H9 (cell line): ENCODE data around the gene PPP2R5E. TPM values are rescaled to one million over a fixed set of nuclear protein-coding genes. Genes with fewer than 3 reads are reported as not detected.
A peak's percentile ranks its signal among the peaks of the same experiment; 100 is the strongest.

Source experiments
- DNase-seq: peaks from one replicate; pipeline ENCODE4 v3.0.0-alpha.2; 2017
- H2AFZ ChIP-seq: one replicate; pipeline ENCODE4 v1.6.1; 2013; ENCODE audit warnings: mild to moderate bottlenecking, low read length, control low read depth, moderate library complexity
- H2AK5ac ChIP-seq: 2 replicates; pipeline ENCODE4 v1.6.1; 2013; ENCODE audit warnings: low read length, control low read depth, mixed read lengths; ENCODE audit not compliant: insufficient read length
- H2BK120ac ChIP-seq: one replicate; pipeline ENCODE4 v1.6.1; 2013; ENCODE audit warnings: low read depth, mild to moderate bottlenecking, low read length, control low read depth, inconsistent platforms; ENCODE audit not compliant: poor library complexity, severe bottlenecking
- H2BK12ac ChIP-seq: 2 replicates; pipeline ENCODE4 v1.6.1; 2013; ENCODE audit warnings: low read length, control low read depth, mixed read lengths, low read depth; ENCODE audit not compliant: insufficient read length
- H2BK15ac ChIP-seq: 2 replicates; pipeline ENCODE4 v1.6.1; 2013; ENCODE audit warnings: low read depth, low read length, control low read depth
- H2BK20ac ChIP-seq: one replicate; pipeline ENCODE4 v1.6.1; 2013; ENCODE audit warnings: low read depth, mild to moderate bottlenecking, low read length, control low read depth, inconsistent platforms; ENCODE audit not compliant: poor library complexity, severe bottlenecking
- H2BK5ac ChIP-seq: 2 replicates; pipeline ENCODE4 v1.6.1; 2013; ENCODE audit warnings: low read length, control low read depth, mixed read lengths; ENCODE audit not compliant: insufficient read length
- H3K14ac ChIP-seq: 2 replicates; pipeline ENCODE4 v1.6.1; 2013; ENCODE audit warnings: low read length, control low read depth; ENCODE audit not compliant: insufficient read depth
- H3K18ac ChIP-seq: 2 replicates; pipeline ENCODE4 v1.6.1; 2013; ENCODE audit warnings: low read depth, mild to moderate bottlenecking, mixed read lengths, low read length, control low read depth; ENCODE audit not compliant: insufficient read length
- H3K23ac ChIP-seq: 2 replicates; pipeline ENCODE4 v1.6.1; 2013; ENCODE audit warnings: low read length, control low read depth, mixed read lengths, low read depth; ENCODE audit not compliant: insufficient read length
- H3K23me2 ChIP-seq: 2 replicates; pipeline ENCODE4 v1.6.1; 2013; ENCODE audit warnings: low read depth, mild to moderate bottlenecking, mixed read lengths, low read length, control low read depth; ENCODE audit not compliant: insufficient read length, poor library complexity, severe bottlenecking
- H3K27ac ChIP-seq: 2 replicates; pipeline ENCODE4 v1.5.1; 2013; ENCODE audit warnings: low read length, control low read depth, mixed read lengths, low read depth; ENCODE audit not compliant: insufficient read length
- H3K27me3 ChIP-seq: 2 replicates; pipeline ENCODE4 v1.6.1; 2013; ENCODE audit warnings: low read length, control low read depth, inconsistent platforms; ENCODE audit not compliant: insufficient read depth
- H3K4ac ChIP-seq: 2 replicates; pipeline ENCODE4 v1.6.1; 2013; ENCODE audit warnings: low read depth, mild to moderate bottlenecking, control low read depth, inconsistent platforms, low read length, moderate library complexity
- H3K4me1 ChIP-seq: 2 replicates; pipeline ENCODE4 v1.6.1; 2013; ENCODE audit warnings: low read length, control low read depth, inconsistent platforms; ENCODE audit not compliant: insufficient read depth
- H3K4me2 ChIP-seq: 2 replicates; pipeline ENCODE4 v1.6.1; 2013; ENCODE audit warnings: low read length, control low read depth, mixed read lengths; ENCODE audit not compliant: insufficient read length, insufficient read depth
- H3K56ac ChIP-seq: 2 replicates; pipeline ENCODE4 v1.6.1; 2013; ENCODE audit warnings: low read depth, mild to moderate bottlenecking, mixed read lengths, low read length, control low read depth; ENCODE audit not compliant: insufficient read length
- H3K79me1 ChIP-seq: 2 replicates; pipeline ENCODE4 v1.6.1; 2013; ENCODE audit warnings: low read depth, mild to moderate bottlenecking, moderate library complexity, low read length, control low read depth, inconsistent platforms; ENCODE audit not compliant: insufficient read depth, poor library complexity, severe bottlenecking
- H3K79me2 ChIP-seq: 2 replicates; pipeline ENCODE4 v1.6.1; 2013; ENCODE audit warnings: low read length, control low read depth, inconsistent platforms; ENCODE audit not compliant: insufficient read depth
- H3K9ac ChIP-seq: 2 replicates; pipeline ENCODE4 v1.6.1; 2013; ENCODE audit warnings: low read length, control low read depth, mixed read lengths; ENCODE audit not compliant: insufficient read length; ENCODE audit errors: extremely low read depth
- H3K9me3 ChIP-seq: one replicate; pipeline ENCODE4 v1.6.1; 2013; ENCODE audit warnings: low read depth, low read length, inconsistent platforms; ENCODE audit not compliant: control insufficient read depth
- H3T11ph ChIP-seq: one replicate; pipeline ENCODE4 v1.6.1; 2013; ENCODE audit warnings: mild to moderate bottlenecking, low read length, control low read depth, inconsistent platforms
- H4K20me1 ChIP-seq: one replicate; pipeline ENCODE4 v1.6.1; 2013; ENCODE audit not compliant: control insufficient read depth, insufficient read length, insufficient read depth
- H4K5ac ChIP-seq: 2 replicates; pipeline ENCODE4 v1.6.1; 2013; ENCODE audit warnings: low read depth, mild to moderate bottlenecking, mixed read lengths, low read length, control low read depth; ENCODE audit not compliant: insufficient read length
- H4K8ac ChIP-seq: replicated peaks from 2 replicates; pipeline ENCODE4 v1.6.1; 2013; ENCODE audit warnings: low read length, control low read depth, mixed read lengths, low read depth; ENCODE audit not compliant: insufficient read length
- H4K91ac ChIP-seq: 2 replicates; pipeline ENCODE4 v1.6.1; 2013; ENCODE audit warnings: low read depth, mild to moderate bottlenecking, moderate library complexity, mixed read lengths, low read length, control low read depth; ENCODE audit not compliant: insufficient read length
- H3K27ac Mint-ChIP-seq, 3 experiments: 2 replicates in 2 of 3; 3 replicates in 1 of 3; pipeline ENCODE4 v1.8.0; 2020 to 2021; ENCODE audit warnings: mixed read lengths in 3 of 3, mild to moderate bottlenecking in 1 of 3, moderate library complexity in 1 of 3
- H3K27me3 Mint-ChIP-seq: 2 replicates; pipeline ENCODE4 v1.8.0; 2021; ENCODE audit warnings: low read depth, mild to moderate bottlenecking, moderate library complexity, mixed read lengths
- H3K36me3 Mint-ChIP-seq, 3 experiments: 2 replicates in 2 of 3; 3 replicates in 1 of 3; pipeline ENCODE4 v1.8.0; 2020 to 2021; ENCODE audit warnings: low read depth in 3 of 3, mixed read lengths in 3 of 3; ENCODE audit not compliant: insufficient read depth in 1 of 3
- H3K4me1 Mint-ChIP-seq, 2 experiments: 2 replicates each; pipeline ENCODE4 v1.8.0; 2020; ENCODE audit warnings: mixed read lengths in 2 of 2
- H3K4me3 Mint-ChIP-seq, 2 experiments: 2 replicates in 1 of 2; 3 replicates in 1 of 2; pipeline ENCODE4 v1.8.0; 2020 to 2021; ENCODE audit warnings: mild to moderate bottlenecking in 2 of 2, mixed read lengths in 2 of 2, moderate library complexity in 1 of 2
- H3K9me3 Mint-ChIP-seq, 2 experiments: 2 replicates in 1 of 2; 3 replicates in 1 of 2; pipeline ENCODE4 v1.8.0; 2020; ENCODE audit warnings: mild to moderate bottlenecking in 2 of 2, mixed read lengths in 2 of 2, moderate library complexity in 1 of 2
- CTCF ChIP-seq: fragments of 200-600 bp; sonication (generic); conservative IDR thresholded peaks from 3 replicates; pipeline ENCODE4 v1.8.0; 2021; ENCODE audit warnings: antibody characterized with exemption, mild to moderate bottlenecking
- WGBS: extraction: QIAGEN DNeasy Blood & Tissue Kit; methylation state at CpG from one replicate; pipeline ENCODE4 v1.1.7; 2013; ENCODE audit warnings: missing lambda C conversion rate, low lambda C conversion rate, mixed read lengths; ENCODE audit not compliant: insufficient read length; ENCODE audit errors: extremely low coverage; 5-methylcytosine and 5-hydroxymethylcytosine counted together
- total RNA-seq: library from RNA; stranded (reverse); gene quantifications from 2 replicates; pipeline ENCODE4 v1.2.1, GENCODE V29; 2021

The PPP2R5E gene
- total RNA-seq, 1 experiment from 2014 or later = 65.8 TPM

- no peak overlapping the region for H2AFZ ChIP-seq
- no peak overlapping the region for H4K5ac ChIP-seq
- H2AK5ac ChIP-seq = no peak overlapping the region
- H4K8ac ChIP-seq = no peak overlapping the region
- Mint-ChIP-seq H3K27me3 (no peaks in the 10 kb centered on the region), H3K4me3 (no peak overlapping the region), H3K27ac (peak overlapping the region; percentile 3 to 61 (median 54); a peak in 5 of 7 replicates), H3K36me3 (peaks cover 5 to 13% (median 6%) of the 10 kb centered on the region in 3 experiments; a peak in 6 of 7 replicates), H3K4me1 (peaks cover 22 to 23% of the 10 kb centered on the region in 2 experiments), H3K9me3 (no peaks in the 10 kb centered on the region)
- no peaks in the 10 kb centered on the region for H3K79me2 ChIP-seq
- no peak overlapping the region for H3K27ac ChIP-seq
- H3K23me2 ChIP-seq = no peaks in the 10 kb centered on the region
- H3K4me1 ChIP-seq = no peaks in the 10 kb centered on the region
- H3K27me3 ChIP-seq = no peaks in the 10 kb centered on the region
- no peaks in the 10 kb centered on the region for H4K20me1 ChIP-seq
- H2BK120ac ChIP-seq = no peak overlapping the region
- H3K79me1 ChIP-seq = no peaks in the 10 kb centered on the region
- no peak overlapping the region for H2BK20ac ChIP-seq
- H3K18ac ChIP-seq = no peak overlapping the region
- H2BK15ac ChIP-seq = no peak overlapping the region
- H2BK12ac ChIP-seq = no peak overlapping the region
- no peak overlapping the region for H3K56ac ChIP-seq
- no peak overlapping the region for H3T11ph ChIP-seq
- no peak overlapping the region for H3K9ac ChIP-seq
- TF ChIP-seq CTCF = no peak
- H2BK5ac ChIP-seq = no peak overlapping the region
- H3K4ac ChIP-seq = no peak overlapping the region
- H3K14ac ChIP-seq = no peak overlapping the region
- no peak for DNase-seq
- no peaks in the 10 kb centered on the region for H3K9me3 ChIP-seq
- H3K23ac ChIP-seq = no peak overlapping the region
- no peak overlapping the region for H4K91ac ChIP-seq
- H3K4me2 ChIP-seq = no peak overlapping the region
- WGBS = no CpG with 5 or more reads among the region's 2 CpGs
Measured at GRCh38 chr14:63404906-63405305, 138.3 kb downstream of the PPP2R5E start.
